Measurements from ENCODE around the gene FBXO4.
"Not testable (repeated sequence)": the region's sequence is repeated elsewhere in the genome, so short reads cannot be mapped to it uniquely, and the experiment has no call there.

FBXO4 gene

GRCh38 chr5:41925555-41925951 is 472 bp downstream of the FBXO4 start:
- no peak for TF ChIP-seq CTCF (IDR thresholded peaks at IDR 0.05; ENCODE audit: insufficient read depth, missing control alignments)
- FAIRE-seq = no peak
- no peak for DNase-seq (ENCODE audit: insufficient read length, low spot score)

GRCh38 chr5:41927604-41928003 is 2.5 kb downstream of the FBXO4 start:
- FAIRE-seq (no peak), DNase-seq (ENCODE audit: insufficient read length, low spot score) (no peak)
- no peak for TF ChIP-seq CTCF (IDR thresholded peaks at IDR 0.05; ENCODE audit: insufficient read depth, missing control alignments)

GRCh38 chr5:41929035-41929434 is 4.0 kb downstream of the FBXO4 start:
- no peak for TF ChIP-seq CTCF (IDR thresholded peaks at IDR 0.05; ENCODE audit: insufficient read depth, missing control alignments)
- no peak for DNase-seq (ENCODE audit: insufficient read length, low spot score)
- FAIRE-seq = no peak

- DNase-seq (ENCODE audit: insufficient read length, low spot score) (no peak), FAIRE-seq (no peak)
- no peak for TF ChIP-seq CTCF (IDR thresholded peaks at IDR 0.05; ENCODE audit: insufficient read depth, missing control alignments)
These were observed 7.7 kb downstream of the FBXO4 start for GRCh38 chr5:41932770-41933169.

GRCh38 chr5:41935544-41935943 is 10.5 kb downstream of the FBXO4 start:
- no peak for FAIRE-seq
- TF ChIP-seq CTCF (IDR thresholded peaks at IDR 0.05; ENCODE audit: insufficient read depth, missing control alignments) = no peak
- no peak for DNase-seq (ENCODE audit: insufficient read length, low spot score)

- no peak for FAIRE-seq
- TF ChIP-seq CTCF (IDR thresholded peaks at IDR 0.05; ENCODE audit: insufficient read depth, missing control alignments) = no peak
- no peak for DNase-seq (ENCODE audit: insufficient read length, low spot score)
These were observed 15.6 kb downstream of the FBXO4 start for GRCh38 chr5:41940641-41941040.

- FAIRE-seq = not testable (repeated sequence)
These were observed 20.4 kb downstream of the FBXO4 start for GRCh38 chr5:41945332-41945955.

GRCh38 chr5:41951224-41951623 is 26.1 kb downstream of the FBXO4 start:
- no peak for FAIRE-seq
- no peak for TF ChIP-seq CTCF (IDR thresholded peaks at IDR 0.05; ENCODE audit: insufficient read depth, missing control alignments)
- DNase-seq (ENCODE audit: insufficient read length, low spot score) = no peak

More at GRCh38 chr5:41945332-41945955, 20.4 kb downstream of the FBXO4 start:
- not testable (repeated sequence) for DNase-seq (ENCODE audit: insufficient read length, low spot score)

Measured in D721Med (cell line).